Neural progenitor cell (in vitro differentiated cells): ENCODE results near the gene SHQ1.

Experiments
- CTCF ChIP-seq: fragments of 200-600 bp; sonication (generic); IDR thresholded peaks from 2 replicates; pipeline ENCODE4 v1.5.1; 2017; ENCODE audit warnings: antibody characterized with exemption, mild to moderate bottlenecking
- EZH2 ChIP-seq: fragments of 200-600 bp; sonication (generic); IDR thresholded peaks from 2 replicates; pipeline ENCODE4 v1.6.1; 2017; ENCODE audit warnings: antibody characterized with exemption, mild to moderate bottlenecking, moderate library complexity

GRCh38 chr3:72803573-72803972 lies 44.7 kb downstream of the SHQ1 start:
- no peak for TF ChIP-seq CTCF
- no peak for TF ChIP-seq EZH2
